Astrocyte (in vitro differentiated cells and primary cell): Measurements from ENCODE around the gene NPAS3. TPM values are rescaled to one million over a fixed set of nuclear protein-coding genes. Genes with fewer than 3 reads are reported as not detected.

Experiments used
- DNase-seq: peaks from one replicate; pipeline ENCODE4 v3.0.0-alpha.2; 2010; ENCODE audit warnings: low read depth
- FAIRE-seq: peaks from 2 replicates; lab custom pipeline; 2011; peaks lifted over from hg19 to GRCh38; lab: Jason Lieb, UNC
- H2AFZ ChIP-seq: 2 replicates; pipeline ENCODE4 v1.6.0; 2012; ENCODE audit warnings: low read depth, low read length, inconsistent platforms
- H3K27ac ChIP-seq: 2 replicates; pipeline ENCODE4 v1.5.1; 2011; ENCODE audit warnings: low read depth, low read length, inconsistent platforms
- H3K27me3 ChIP-seq: 2 replicates; pipeline ENCODE4 v1.6.0; 2011; ENCODE audit warnings: low read length, inconsistent platforms; ENCODE audit not compliant: insufficient read depth
- H3K36me3 ChIP-seq: 2 replicates; pipeline ENCODE4 v1.5.1; 2011; ENCODE audit warnings: low read length, inconsistent platforms; ENCODE audit not compliant: insufficient read depth
- H3K4me1 ChIP-seq: 2 replicates; pipeline ENCODE4 v1.5.1; 2011; ENCODE audit warnings: low read length, inconsistent platforms; ENCODE audit not compliant: insufficient read depth
- H3K4me2 ChIP-seq: 2 replicates; pipeline ENCODE4 v1.6.0; 2012; ENCODE audit warnings: low read length, inconsistent platforms
- H3K4me3 ChIP-seq: 2 replicates; pipeline ENCODE4 v1.5.1; 2011; ENCODE audit warnings: low read depth, mild to moderate bottlenecking, low read length, inconsistent platforms; ENCODE audit not compliant: insufficient read depth
- H3K79me2 ChIP-seq: 2 replicates; pipeline ENCODE4 v1.6.0; 2012; ENCODE audit warnings: mild to moderate bottlenecking, low read length, inconsistent platforms; ENCODE audit not compliant: insufficient read depth
- H3K9ac ChIP-seq: 2 replicates; pipeline ENCODE4 v1.6.0; 2012; ENCODE audit warnings: mild to moderate bottlenecking, low read length, inconsistent platforms
- H3K9me3 ChIP-seq: 2 replicates; pipeline ENCODE4 v1.5.1; 2012; ENCODE audit warnings: low read depth, mild to moderate bottlenecking, low read length, inconsistent platforms; ENCODE audit not compliant: insufficient read depth
- H4K20me1 ChIP-seq: 2 replicates; pipeline ENCODE4 v1.6.0; 2012; ENCODE audit warnings: low read length, inconsistent platforms; ENCODE audit not compliant: insufficient read depth
- H3K27ac Mint-ChIP-seq: one replicate; pipeline ENCODE4 v1.8.0; 2021; ENCODE audit warnings: mild to moderate bottlenecking, mixed read lengths; ENCODE audit not compliant: unreplicated experiment
- H3K27me3 Mint-ChIP-seq: one replicate; pipeline ENCODE4 v1.8.0; 2021; ENCODE audit warnings: low read depth, mixed read lengths; ENCODE audit not compliant: unreplicated experiment
- H3K36me3 Mint-ChIP-seq: one replicate; pipeline ENCODE4 v1.8.0; 2021; ENCODE audit warnings: low read depth, mixed read lengths; ENCODE audit not compliant: unreplicated experiment
- H3K4me1 Mint-ChIP-seq: one replicate; pipeline ENCODE4 v1.8.0; 2021; ENCODE audit warnings: low read depth, mixed read lengths; ENCODE audit not compliant: unreplicated experiment
- H3K4me3 Mint-ChIP-seq: one replicate; pipeline ENCODE4 v1.8.0; 2021; ENCODE audit warnings: mild to moderate bottlenecking, moderate library complexity, mixed read lengths; ENCODE audit not compliant: unreplicated experiment
- H3K9me3 Mint-ChIP-seq: one replicate; pipeline ENCODE4 v1.8.0; 2021; ENCODE audit warnings: mild to moderate bottlenecking, mixed read lengths; ENCODE audit not compliant: unreplicated experiment
- EZH2 ChIP-seq: IDR thresholded peaks from 2 replicates; pipeline ENCODE4 v1.6.1; 2012; ENCODE audit warnings: mild to moderate bottlenecking, low read length, inconsistent platforms; ENCODE audit not compliant: insufficient read depth
- total RNA-seq: library from RNA; stranded (reverse); gene quantifications from 2 replicates; pipeline ENCODE4 v1.2.1, GENCODE V29; 2021
- TF ChIP-seq, protein P1 (sequence below): IDR thresholded peaks from 2 replicates; pipeline ENCODE4 v1.5.1; 2011; ENCODE audit warnings: low read depth, mild to moderate bottlenecking, inconsistent platforms, low read length, moderate library complexity; ENCODE audit not compliant: insufficient read depth

NPAS3 gene
- total RNA-seq, 1 donor from 2014 or later, result 2.6 TPM

- Mint-ChIP-seq H3K4me1 (peaks cover 35% of the 10 kb centered on the region), H3K4me3 (no peak overlapping the region), H3K27me3 (no peaks in the 10 kb centered on the region), H3K9me3 (peaks cover 3% of the 10 kb centered on the region), H3K36me3 (no peaks in the 10 kb centered on the region), H3K27ac (no peak overlapping the region)
- Histone ChIP-seq H3K9ac (peak overlapping the region; percentile 26), H2AFZ (no peak overlapping the region), H3K36me3 (no peaks in the 10 kb centered on the region), H3K79me2 (no peaks in the 10 kb centered on the region), H3K27me3 (no peaks in the 10 kb centered on the region), H3K4me1 (peaks cover 25% of the 10 kb centered on the region), H3K9me3 (no peaks in the 10 kb centered on the region), H4K20me1 (no peaks in the 10 kb centered on the region), H3K4me3 (no peak overlapping the region), H3K4me2 (peak overlapping the region; percentile 49), H3K27ac (peak overlapping the region; percentile 1)
- TF ChIP-seq EZH2, result no peak
- TF ChIP-seq, protein P1, sequence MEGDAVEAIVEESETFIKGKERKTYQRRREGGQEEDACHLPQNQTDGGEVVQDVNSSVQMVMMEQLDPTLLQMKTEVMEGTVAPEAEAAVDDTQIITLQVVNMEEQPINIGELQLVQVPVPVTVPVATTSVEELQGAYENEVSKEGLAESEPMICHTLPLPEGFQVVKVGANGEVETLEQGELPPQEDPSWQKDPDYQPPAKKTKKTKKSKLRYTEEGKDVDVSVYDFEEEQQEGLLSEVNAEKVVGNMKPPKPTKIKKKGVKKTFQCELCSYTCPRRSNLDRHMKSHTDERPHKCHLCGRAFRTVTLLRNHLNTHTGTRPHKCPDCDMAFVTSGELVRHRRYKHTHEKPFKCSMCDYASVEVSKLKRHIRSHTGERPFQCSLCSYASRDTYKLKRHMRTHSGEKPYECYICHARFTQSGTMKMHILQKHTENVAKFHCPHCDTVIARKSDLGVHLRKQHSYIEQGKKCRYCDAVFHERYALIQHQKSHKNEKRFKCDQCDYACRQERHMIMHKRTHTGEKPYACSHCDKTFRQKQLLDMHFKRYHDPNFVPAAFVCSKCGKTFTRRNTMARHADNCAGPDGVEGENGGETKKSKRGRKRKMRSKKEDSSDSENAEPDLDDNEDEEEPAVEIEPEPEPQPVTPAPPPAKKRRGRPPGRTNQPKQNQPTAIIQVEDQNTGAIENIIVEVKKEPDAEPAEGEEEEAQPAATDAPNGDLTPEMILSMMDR, result no peak
- DNase-seq, result peak; percentile 44
- FAIRE-seq, result no peak
Observed at GRCh38 chr14:33675415-33676130, 736.9 kb downstream of the NPAS3 start.

- H3K4me1 Mint-ChIP-seq, result peaks cover 35% of the 10 kb centered on the region
- H3K27ac Mint-ChIP-seq, result no peak overlapping the region
Observed at GRCh38 chr14:33676135-33676566, 737.5 kb downstream of the NPAS3 start.

More at GRCh38 chr14:33676135-33676566, 737.5 kb downstream of the NPAS3 start:
- TF ChIP-seq, protein P1, result peak; percentile 39
- TF ChIP-seq EZH2, result no peak
- H3K4me1 ChIP-seq, result peaks cover 28% of the 10 kb centered on the region
- H3K79me2 ChIP-seq, result no peaks in the 10 kb centered on the region
- FAIRE-seq, result peak; percentile 41
- peak overlapping the region; percentile 49 for H3K4me2 ChIP-seq
- no peaks in the 10 kb centered on the region for H4K20me1 ChIP-seq
- no peak overlapping the region for H3K4me3 ChIP-seq
- no peak overlapping the region for H2AFZ ChIP-seq
- H3K4me3 Mint-ChIP-seq, result no peak overlapping the region
- H3K27ac ChIP-seq, result peak overlapping the region; percentile 1
- H3K27me3 Mint-ChIP-seq, result no peaks in the 10 kb centered on the region
- H3K9me3 Mint-ChIP-seq, result peaks cover 3% of the 10 kb centered on the region
- H3K36me3 ChIP-seq, result no peaks in the 10 kb centered on the region
- no peaks in the 10 kb centered on the region for H3K36me3 Mint-ChIP-seq
- DNase-seq, result peak; percentile 57
- H3K9me3 ChIP-seq, result no peaks in the 10 kb centered on the region
- H3K9ac ChIP-seq, result peak overlapping the region; percentile 26
- no peaks in the 10 kb centered on the region for H3K27me3 ChIP-seq
